Hematopoietic multipotent progenitor cell treated with erythropoietin and hydrocortisone succinate and interleukin-3 and kit ligand, for 15 days (in vitro differentiated cells): ENCODE data around the gene ERICH2.

Source experiments
- DNase-seq: peaks from one replicate; pipeline ENCODE4 v3.0.0-alpha.2; 2015; ENCODE audit warnings: low spot score

Gene ERICH2

DNA sequence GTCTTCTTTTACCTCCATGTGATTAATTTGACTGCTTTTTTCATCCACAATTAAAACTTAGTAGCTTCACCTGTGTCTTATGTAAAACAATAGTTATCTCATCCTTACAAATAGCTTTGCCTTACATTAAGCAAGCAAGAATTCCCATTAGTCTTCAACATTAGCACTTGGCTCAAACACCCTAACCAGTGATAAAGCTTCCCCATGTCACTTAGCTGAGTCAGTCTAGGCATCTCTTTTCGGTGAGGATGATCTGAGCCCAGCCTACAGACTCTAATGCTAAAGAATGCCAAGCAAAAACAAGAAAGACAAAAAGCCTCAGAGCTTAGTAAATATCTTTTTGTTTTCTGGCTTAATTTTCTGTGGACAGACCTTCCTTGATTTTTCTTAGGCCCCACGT lies 72.6 kb downstream of the ERICH2 start:
- DNase-seq, result no peak

GRCh38 chr2:170843656-170844055 lies 73.5 kb downstream of the ERICH2 start:
- DNase-seq, result no peak

DNA sequence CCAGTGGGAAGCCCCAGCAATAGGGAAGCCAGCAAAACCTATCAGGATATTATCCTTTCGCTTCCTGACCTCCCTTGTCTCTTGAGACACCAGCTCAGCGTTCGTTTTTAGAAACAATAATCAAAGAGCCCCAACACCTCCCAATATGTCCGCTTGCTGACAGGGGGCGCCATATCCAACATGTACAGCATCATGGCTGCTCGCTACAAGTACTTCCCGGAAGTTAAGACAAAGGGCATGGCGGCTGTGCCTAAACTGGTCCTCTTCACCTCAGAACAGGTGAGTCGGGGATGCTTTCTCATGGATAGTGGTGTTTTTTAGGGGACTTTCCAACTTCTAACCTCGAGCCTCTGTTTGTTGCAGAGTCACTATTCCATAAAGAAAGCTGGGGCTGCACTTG lies 75.2 kb downstream of the ERICH2 start:
- peak; percentile 45 for DNase-seq

- DNase-seq, result no peak
Measured at GRCh38 chr2:170846314-170846713, 76.1 kb downstream of the ERICH2 start.

DNA sequence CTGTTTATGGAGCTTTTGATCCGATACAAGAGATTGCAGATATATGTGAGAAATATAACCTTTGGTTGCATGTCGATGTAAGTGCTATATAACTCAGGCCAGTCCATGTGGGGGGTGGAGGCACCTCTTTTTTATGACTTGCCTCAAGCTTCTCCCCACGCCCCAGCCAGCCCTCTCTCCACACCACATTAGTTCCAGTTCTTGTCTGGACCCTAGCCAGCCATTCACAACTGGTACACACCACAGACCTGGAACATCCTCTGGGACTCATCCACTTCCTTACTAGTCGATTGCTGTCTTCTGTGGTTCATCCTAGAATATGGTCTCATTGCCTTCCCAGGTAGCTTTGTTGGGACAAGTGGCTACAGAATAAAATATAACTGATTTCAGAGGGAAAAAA lies 77.5 kb downstream of the ERICH2 start:
- no peak for DNase-seq
